Medulla oblongata (tissue), 1 donor: ENCODE results near the gene OR7E24.
"Not testable (repeated sequence)": the region's sequence is repeated elsewhere in the genome, so short reads cannot be mapped to it uniquely, and the experiment has no call there.

Experiments used
- DNase-seq: peaks from one replicate; pipeline ENCODE4 v3.0.0-alpha.2; 2015; ENCODE audit errors: extremely low spot score

The OR7E24 gene

GRCh38 chr19:9250630-9251029, at the start of gene OR7E24:
Gene OR7E24, plus strand, starts transcription at chr19:9250930. Its CDS starts 114 bp downstream, at chr19:9251044.
- no peak for DNase-seq

GRCh38 chr19:9205501-9206113, 45.1 kb upstream of the OR7E24 start:
- DNase-seq: peak; percentile 80

DNA sequence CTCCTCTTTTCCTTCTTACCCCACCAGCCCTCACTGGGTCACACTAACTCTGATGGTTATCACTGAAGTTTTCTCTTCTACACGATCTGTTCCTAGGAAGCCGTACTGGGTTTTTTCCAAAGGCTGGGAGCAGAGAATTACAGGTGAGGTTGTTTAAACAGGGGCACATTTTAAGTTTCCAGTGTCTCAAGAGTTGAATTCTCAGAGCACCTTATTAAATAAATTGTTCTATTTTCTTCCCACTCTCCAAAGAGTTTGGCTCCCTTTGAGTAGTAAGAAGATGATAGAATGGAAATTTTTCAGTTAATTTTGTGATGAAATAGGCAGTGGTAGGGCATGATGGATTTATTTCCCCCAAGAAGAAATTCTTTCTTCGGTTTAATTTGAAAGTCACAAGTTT, 31.2 kb upstream of the OR7E24 start, which contains the start of gene OR7D4:
TSS of gene OR7D4 (minus strand) at position 101 of the 400 bp plus-strand sequence. CDS start 4,752 bp downstream, outside the sequence.
- DNase-seq: no peak

DNA sequence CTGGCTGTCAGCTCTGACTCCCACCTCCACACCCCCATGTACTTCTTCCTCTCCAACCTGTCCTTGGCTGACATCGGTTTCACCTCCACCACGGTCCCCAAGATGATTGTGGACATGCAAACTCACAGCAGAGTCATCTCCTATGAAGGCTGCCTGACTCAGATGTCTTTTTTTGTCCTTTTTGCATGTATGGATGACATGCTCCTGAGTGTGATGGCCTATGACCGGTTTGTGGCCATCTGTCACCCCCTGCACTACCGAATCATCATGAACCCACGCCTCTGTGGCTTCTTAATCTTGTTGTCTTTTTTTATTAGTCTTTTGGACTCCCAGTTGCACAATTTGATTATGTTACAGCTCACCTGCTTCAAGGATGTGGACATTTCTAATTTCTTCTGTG, 506 bp downstream of the OR7E24 start:
- no peak for DNase-seq

GRCh38 chr19:9283485-9283884, 32.8 kb downstream of the OR7E24 start:
- DNase-seq: not testable (repeated sequence)

GRCh38 chr19:9289231-9289884, 38.6 kb downstream of the OR7E24 start:
- no peak for DNase-seq

GRCh38 chr19:9295411-9295849, 44.7 kb downstream of the OR7E24 start:
- no peak for DNase-seq

GRCh38 chr19:9296336-9296735, 45.6 kb downstream of the OR7E24 start:
- no peak for DNase-seq
